WTC11 (cell line): ENCODE results near the gene ST6GALNAC3. TPM values are rescaled to one million over a fixed set of nuclear protein-coding genes. Genes with fewer than 3 reads are reported as not detected.

Experiments
- ATAC-seq: fragments of 200-7000 bp; cut with Tn5 transposase; 2 replicates; pipeline ENCODE4 v1.10.0; 2021; ENCODE audit warnings: mild to moderate bottlenecking, moderate library complexity
- CTCF ChIA-PET: fragments of 300-600 bp; sonication (Branson Sonifier 250); formaldehyde crosslinking; loops from one replicate; lab custom pipeline; 2021; ENCODE audit warnings: antibody characterized with exemption; lab: Charles Lee
- POLR2A ChIA-PET: fragments of 350-600 bp; sonication (Branson Sonifier 250); formaldehyde crosslinking; loops from one replicate; lab custom pipeline; 2021; ENCODE audit warnings: antibody characterized with exemption; lab: Charles Lee
- DNase-seq: peaks from one replicate; pipeline ENCODE4 v3.0.0; 2021; ENCODE audit warnings: low spot score
- H3K27ac Mint-ChIP-seq: 2 replicates; pipeline ENCODE4 v1.8.0; 2021; ENCODE audit warnings: mixed read lengths
- H3K27me3 Mint-ChIP-seq: 2 replicates; pipeline ENCODE4 v1.8.0; 2021; ENCODE audit warnings: low read depth, mild to moderate bottlenecking, moderate library complexity, mixed read lengths
- H3K36me3 Mint-ChIP-seq: 2 replicates; pipeline ENCODE4 v1.8.0; 2021; ENCODE audit warnings: mixed read lengths
- H3K4me1 Mint-ChIP-seq: 2 replicates; pipeline ENCODE4 v1.8.0; 2022; ENCODE audit warnings: mixed read lengths
- H3K4me3 Mint-ChIP-seq: 2 replicates; pipeline ENCODE4 v1.8.0; 2021; ENCODE audit warnings: mild to moderate bottlenecking, moderate library complexity, mixed read lengths
- H3K9me3 Mint-ChIP-seq: 2 replicates; pipeline ENCODE4 v1.8.0; 2021; ENCODE audit warnings: mixed read lengths
- CREM ChIP-seq: sonication (generic); formaldehyde crosslinking; IDR thresholded peaks from 2 replicates; pipeline ENCODE4 v1.8.1; 2022; ENCODE audit warnings: mild to moderate bottlenecking, missing genetic modification reagents, moderate library complexity
- GABPB1 ChIP-seq: sonication (generic); formaldehyde crosslinking; IDR thresholded peaks from 2 replicates; pipeline ENCODE4 v1.8.1; 2023; ENCODE audit warnings: mild to moderate bottlenecking, missing genetic modification reagents
- NFYB ChIP-seq: sonication (generic); formaldehyde crosslinking; conservative IDR thresholded peaks from 2 replicates; pipeline ENCODE4 v1.8.0; 2022; ENCODE audit warnings: low read depth, missing genetic modification reagents
- NR2C2 ChIP-seq: sonication (generic); formaldehyde crosslinking; IDR thresholded peaks from 2 replicates; pipeline ENCODE4 v1.8.0; 2022; ENCODE audit warnings: mild to moderate bottlenecking, missing genetic modification reagents
- ZNF138 ChIP-seq: sonication (generic); formaldehyde crosslinking; conservative IDR thresholded peaks from 2 replicates; pipeline ENCODE4 v1.8.1; 2022; ENCODE audit warnings: mild to moderate bottlenecking, moderate library complexity, missing genetic modification reagents
- ZNF219 ChIP-seq: sonication (generic); formaldehyde crosslinking; IDR thresholded peaks from 2 replicates; pipeline ENCODE4 v1.8.0; 2023; ENCODE audit warnings: missing genetic modification reagents, mild to moderate bottlenecking, borderline replicate concordance
- total RNA-seq: library from RNA; stranded (reverse); gene quantifications from 3 replicates; pipeline ENCODE4 v1.2.3, GENCODE V29; 2021
- TF ChIP-seq, protein P1 (sequence below): fragments of 250-450 bp; sonication (Bioruptor Pico); IDR thresholded peaks from 2 replicates; pipeline ENCODE4 v1.8.0; 2021; ENCODE audit warnings: mild to moderate bottlenecking
- TF ChIP-seq, protein P2 (sequence below): sonication (generic); formaldehyde crosslinking; IDR thresholded peaks from 2 replicates; pipeline ENCODE4 v1.8.1; 2022; ENCODE audit warnings: low read depth, mild to moderate bottlenecking, moderate library complexity, missing genetic modification reagents, borderline replicate concordance
- TF ChIP-seq, protein P3 (sequence below): sonication (generic); formaldehyde crosslinking; IDR thresholded peaks from 2 replicates; pipeline ENCODE4 v1.8.0; 2023; ENCODE audit warnings: missing genetic modification reagents
- TF ChIP-seq, protein P4 (sequence below): sonication (generic); formaldehyde crosslinking; IDR thresholded peaks from 2 replicates; pipeline ENCODE4 v1.8.1; 2023; ENCODE audit warnings: mild to moderate bottlenecking, moderate library complexity, missing genetic modification reagents
- TF ChIP-seq, protein P5 (sequence below): fragments of 250-450 bp; sonication (Bioruptor Pico); IDR thresholded peaks from 2 replicates; pipeline ENCODE4 v1.9.0; 2021; ENCODE audit warnings: mild to moderate bottlenecking
- TF ChIP-seq, protein P6 (sequence below): sonication (generic); formaldehyde crosslinking; IDR thresholded peaks from 2 replicates; pipeline ENCODE4 v1.8.0; 2022; ENCODE audit warnings: missing genetic modification reagents
- TF ChIP-seq, protein P7 (sequence below): fragments of 250-450 bp; sonication (Bioruptor Pico); IDR thresholded peaks from 2 replicates; pipeline ENCODE4 v1.9.0; 2021; ENCODE audit warnings: mild to moderate bottlenecking, borderline replicate concordance
- TF ChIP-seq, protein P8 (sequence below): sonication (generic); formaldehyde crosslinking; IDR thresholded peaks from 2 replicates; pipeline ENCODE4 v1.8.1; 2023; ENCODE audit warnings: mild to moderate bottlenecking, missing genetic modification reagents, moderate library complexity
- TF ChIP-seq, protein P9 (sequence below): sonication (generic); formaldehyde crosslinking; IDR thresholded peaks from 2 replicates; pipeline ENCODE4 v1.8.0; 2022; ENCODE audit warnings: mild to moderate bottlenecking, missing genetic modification reagents

Gene ST6GALNAC3
- total RNA-seq, 1 experiment from 2014 or later, result 11.9 TPM

DNA sequence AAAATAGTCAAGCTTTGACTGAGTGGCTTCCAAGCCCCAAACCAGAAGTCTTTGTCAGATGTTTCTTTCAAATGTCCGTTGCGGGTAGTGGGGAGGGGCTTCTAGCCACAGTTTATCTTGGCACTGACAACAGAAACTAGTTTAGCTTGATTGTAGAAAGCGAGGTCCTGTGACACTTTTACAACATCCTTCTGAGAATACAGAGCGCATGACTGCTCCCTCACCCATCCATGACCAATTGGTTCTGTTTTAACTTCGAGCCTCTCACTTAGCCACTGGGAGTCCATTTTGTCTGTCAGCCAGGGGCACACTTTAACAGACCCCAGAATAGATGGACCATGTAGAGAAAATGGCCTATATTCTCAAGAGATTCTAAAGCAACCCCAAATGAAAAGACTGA, 593.5 kb downstream of the ST6GALNAC3 start:
- ChIA-PET POLR2A (no interaction called here), CTCF (no interaction called here)
- Mint-ChIP-seq H3K27ac (no peak overlapping the region), H3K9me3 (peaks cover 5% of the 10 kb centered on the region), H3K4me3 (no peak overlapping the region), H3K27me3 (no peaks in the 10 kb centered on the region; the same call in 1 of the 2 replicates), H3K36me3 (no peaks in the 10 kb centered on the region), H3K4me1 (no peaks in the 10 kb centered on the region)
- ATAC-seq (no peak), DNase-seq (no peak)
- TF ChIP-seq, protein P1, sequence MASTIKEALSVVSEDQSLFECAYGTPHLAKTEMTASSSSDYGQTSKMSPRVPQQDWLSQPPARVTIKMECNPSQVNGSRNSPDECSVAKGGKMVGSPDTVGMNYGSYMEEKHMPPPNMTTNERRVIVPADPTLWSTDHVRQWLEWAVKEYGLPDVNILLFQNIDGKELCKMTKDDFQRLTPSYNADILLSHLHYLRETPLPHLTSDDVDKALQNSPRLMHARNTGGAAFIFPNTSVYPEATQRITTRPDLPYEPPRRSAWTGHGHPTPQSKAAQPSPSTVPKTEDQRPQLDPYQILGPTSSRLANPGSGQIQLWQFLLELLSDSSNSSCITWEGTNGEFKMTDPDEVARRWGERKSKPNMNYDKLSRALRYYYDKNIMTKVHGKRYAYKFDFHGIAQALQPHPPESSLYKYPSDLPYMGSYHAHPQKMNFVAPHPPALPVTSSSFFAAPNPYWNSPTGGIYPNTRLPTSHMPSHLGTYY (CRISPR knock-in tag), result no peak
- TF ChIP-seq, protein P2, sequence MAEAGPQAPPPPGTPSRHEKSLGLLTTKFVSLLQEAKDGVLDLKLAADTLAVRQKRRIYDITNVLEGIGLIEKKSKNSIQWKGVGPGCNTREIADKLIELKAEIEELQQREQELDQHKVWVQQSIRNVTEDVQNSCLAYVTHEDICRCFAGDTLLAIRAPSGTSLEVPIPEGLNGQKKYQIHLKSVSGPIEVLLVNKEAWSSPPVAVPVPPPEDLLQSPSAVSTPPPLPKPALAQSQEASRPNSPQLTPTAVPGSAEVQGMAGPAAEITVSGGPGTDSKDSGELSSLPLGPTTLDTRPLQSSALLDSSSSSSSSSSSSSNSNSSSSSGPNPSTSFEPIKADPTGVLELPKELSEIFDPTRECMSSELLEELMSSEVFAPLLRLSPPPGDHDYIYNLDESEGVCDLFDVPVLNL, result no peak
- TF ChIP-seq GABPB1 (no peak), ZNF219 (no peak)

DNA sequence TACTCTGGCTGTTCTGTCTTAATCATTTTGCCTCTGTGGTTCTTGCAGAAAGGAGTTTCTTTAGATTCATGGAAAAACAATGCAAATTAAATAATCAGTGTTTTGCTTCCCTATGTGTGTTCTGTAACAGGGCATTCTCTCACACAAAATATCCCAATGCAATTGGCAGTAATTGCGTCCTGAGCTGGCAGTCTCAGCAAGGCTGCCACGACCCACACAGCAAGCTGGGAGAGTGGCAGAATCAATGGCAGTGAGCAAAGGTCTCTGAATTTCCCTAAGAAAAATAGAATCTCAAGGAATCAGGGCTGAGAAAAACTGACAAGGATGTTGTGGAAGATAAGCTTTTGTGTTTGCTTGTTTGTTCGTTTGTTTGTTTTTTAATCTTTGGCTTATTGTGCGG, 594.6 kb downstream of the ST6GALNAC3 start:
- Mint-ChIP-seq H3K36me3 (no peaks in the 10 kb centered on the region), H3K27ac (no peak overlapping the region), H3K4me3 (no peak overlapping the region), H3K27me3 (no peaks in the 10 kb centered on the region; the same call in 1 of the 2 replicates), H3K4me1 (no peaks in the 10 kb centered on the region), H3K9me3 (peaks cover 5% of the 10 kb centered on the region)
- DNase-seq, result no peak
- ATAC-seq, result no peak
- TF ChIP-seq NR2C2 (CRISPR knock-in tag) (no peak), GABPB1 (no peak), CREM (no peak), ZNF138 (no peak), NFYB (CRISPR knock-in tag) (no peak)
- TF ChIP-seq, protein P3, sequence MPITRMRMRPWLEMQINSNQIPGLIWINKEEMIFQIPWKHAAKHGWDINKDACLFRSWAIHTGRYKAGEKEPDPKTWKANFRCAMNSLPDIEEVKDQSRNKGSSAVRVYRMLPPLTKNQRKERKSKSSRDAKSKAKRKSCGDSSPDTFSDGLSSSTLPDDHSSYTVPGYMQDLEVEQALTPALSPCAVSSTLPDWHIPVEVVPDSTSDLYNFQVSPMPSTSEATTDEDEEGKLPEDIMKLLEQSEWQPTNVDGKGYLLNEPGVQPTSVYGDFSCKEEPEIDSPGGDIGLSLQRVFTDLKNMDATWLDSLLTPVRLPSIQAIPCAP, result no peak
- TF ChIP-seq, protein P4, sequence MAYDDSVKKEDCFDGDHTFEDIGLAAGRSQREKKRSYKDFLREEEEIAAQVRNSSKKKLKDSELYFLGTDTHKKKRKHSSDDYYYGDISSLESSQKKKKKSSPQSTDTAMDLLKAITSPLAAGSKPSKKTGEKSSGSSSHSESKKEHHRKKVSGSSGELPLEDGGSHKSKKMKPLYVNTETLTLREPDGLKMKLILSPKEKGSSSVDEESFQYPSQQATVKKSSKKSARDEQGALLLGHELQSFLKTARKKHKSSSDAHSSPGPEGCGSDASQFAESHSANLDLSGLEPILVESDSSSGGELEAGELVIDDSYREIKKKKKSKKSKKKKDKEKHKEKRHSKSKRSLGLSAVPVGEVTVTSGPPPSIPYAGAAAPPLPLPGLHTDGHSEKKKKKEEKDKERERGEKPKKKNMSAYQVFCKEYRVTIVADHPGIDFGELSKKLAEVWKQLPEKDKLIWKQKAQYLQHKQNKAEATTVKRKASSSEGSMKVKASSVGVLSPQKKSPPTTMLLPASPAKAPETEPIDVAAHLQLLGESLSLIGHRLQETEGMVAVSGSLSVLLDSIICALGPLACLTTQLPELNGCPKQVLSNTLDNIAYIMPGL, result no peak
- TF ChIP-seq, protein P5, sequence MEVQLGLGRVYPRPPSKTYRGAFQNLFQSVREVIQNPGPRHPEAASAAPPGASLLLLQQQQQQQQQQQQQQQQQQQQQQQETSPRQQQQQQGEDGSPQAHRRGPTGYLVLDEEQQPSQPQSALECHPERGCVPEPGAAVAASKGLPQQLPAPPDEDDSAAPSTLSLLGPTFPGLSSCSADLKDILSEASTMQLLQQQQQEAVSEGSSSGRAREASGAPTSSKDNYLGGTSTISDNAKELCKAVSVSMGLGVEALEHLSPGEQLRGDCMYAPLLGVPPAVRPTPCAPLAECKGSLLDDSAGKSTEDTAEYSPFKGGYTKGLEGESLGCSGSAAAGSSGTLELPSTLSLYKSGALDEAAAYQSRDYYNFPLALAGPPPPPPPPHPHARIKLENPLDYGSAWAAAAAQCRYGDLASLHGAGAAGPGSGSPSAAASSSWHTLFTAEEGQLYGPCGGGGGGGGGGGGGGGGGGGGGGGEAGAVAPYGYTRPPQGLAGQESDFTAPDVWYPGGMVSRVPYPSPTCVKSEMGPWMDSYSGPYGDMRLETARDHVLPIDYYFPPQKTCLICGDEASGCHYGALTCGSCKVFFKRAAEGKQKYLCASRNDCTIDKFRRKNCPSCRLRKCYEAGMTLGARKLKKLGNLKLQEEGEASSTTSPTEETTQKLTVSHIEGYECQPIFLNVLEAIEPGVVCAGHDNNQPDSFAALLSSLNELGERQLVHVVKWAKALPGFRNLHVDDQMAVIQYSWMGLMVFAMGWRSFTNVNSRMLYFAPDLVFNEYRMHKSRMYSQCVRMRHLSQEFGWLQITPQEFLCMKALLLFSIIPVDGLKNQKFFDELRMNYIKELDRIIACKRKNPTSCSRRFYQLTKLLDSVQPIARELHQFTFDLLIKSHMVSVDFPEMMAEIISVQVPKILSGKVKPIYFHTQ, result no peak
- TF ChIP-seq, protein P6, sequence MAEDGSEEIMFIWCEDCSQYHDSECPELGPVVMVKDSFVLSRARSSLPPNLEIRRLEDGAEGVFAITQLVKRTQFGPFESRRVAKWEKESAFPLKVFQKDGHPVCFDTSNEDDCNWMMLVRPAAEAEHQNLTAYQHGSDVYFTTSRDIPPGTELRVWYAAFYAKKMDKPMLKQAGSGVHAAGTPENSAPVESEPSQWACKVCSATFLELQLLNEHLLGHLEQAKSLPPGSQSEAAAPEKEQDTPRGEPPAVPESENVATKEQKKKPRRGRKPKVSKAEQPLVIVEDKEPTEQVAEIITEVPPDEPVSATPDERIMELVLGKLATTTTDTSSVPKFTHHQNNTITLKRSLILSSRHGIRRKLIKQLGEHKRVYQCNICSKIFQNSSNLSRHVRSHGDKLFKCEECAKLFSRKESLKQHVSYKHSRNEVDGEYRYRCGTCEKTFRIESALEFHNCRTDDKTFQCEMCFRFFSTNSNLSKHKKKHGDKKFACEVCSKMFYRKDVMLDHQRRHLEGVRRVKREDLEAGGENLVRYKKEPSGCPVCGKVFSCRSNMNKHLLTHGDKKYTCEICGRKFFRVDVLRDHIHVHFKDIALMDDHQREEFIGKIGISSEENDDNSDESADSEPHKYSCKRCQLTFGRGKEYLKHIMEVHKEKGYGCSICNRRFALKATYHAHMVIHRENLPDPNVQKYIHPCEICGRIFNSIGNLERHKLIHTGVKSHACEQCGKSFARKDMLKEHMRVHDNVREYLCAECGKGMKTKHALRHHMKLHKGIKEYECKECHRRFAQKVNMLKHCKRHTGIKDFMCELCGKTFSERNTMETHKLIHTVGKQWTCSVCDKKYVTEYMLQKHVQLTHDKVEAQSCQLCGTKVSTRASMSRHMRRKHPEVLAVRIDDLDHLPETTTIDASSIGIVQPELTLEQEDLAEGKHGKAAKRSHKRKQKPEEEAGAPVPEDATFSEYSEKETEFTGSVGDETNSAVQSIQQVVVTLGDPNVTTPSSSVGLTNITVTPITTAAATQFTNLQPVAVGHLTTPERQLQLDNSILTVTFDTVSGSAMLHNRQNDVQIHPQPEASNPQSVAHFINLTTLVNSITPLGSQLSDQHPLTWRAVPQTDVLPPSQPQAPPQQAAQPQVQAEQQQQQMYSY, result no peak
- TF ChIP-seq, protein P7, sequence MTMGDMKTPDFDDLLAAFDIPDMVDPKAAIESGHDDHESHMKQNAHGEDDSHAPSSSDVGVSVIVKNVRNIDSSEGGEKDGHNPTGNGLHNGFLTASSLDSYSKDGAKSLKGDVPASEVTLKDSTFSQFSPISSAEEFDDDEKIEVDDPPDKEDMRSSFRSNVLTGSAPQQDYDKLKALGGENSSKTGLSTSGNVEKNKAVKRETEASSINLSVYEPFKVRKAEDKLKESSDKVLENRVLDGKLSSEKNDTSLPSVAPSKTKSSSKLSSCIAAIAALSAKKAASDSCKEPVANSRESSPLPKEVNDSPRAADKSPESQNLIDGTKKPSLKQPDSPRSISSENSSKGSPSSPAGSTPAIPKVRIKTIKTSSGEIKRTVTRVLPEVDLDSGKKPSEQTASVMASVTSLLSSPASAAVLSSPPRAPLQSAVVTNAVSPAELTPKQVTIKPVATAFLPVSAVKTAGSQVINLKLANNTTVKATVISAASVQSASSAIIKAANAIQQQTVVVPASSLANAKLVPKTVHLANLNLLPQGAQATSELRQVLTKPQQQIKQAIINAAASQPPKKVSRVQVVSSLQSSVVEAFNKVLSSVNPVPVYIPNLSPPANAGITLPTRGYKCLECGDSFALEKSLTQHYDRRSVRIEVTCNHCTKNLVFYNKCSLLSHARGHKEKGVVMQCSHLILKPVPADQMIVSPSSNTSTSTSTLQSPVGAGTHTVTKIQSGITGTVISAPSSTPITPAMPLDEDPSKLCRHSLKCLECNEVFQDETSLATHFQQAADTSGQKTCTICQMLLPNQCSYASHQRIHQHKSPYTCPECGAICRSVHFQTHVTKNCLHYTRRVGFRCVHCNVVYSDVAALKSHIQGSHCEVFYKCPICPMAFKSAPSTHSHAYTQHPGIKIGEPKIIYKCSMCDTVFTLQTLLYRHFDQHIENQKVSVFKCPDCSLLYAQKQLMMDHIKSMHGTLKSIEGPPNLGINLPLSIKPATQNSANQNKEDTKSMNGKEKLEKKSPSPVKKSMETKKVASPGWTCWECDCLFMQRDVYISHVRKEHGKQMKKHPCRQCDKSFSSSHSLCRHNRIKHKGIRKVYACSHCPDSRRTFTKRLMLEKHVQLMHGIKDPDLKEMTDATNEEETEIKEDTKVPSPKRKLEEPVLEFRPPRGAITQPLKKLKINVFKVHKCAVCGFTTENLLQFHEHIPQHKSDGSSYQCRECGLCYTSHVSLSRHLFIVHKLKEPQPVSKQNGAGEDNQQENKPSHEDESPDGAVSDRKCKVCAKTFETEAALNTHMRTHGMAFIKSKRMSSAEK (CRISPR knock-in tag), result no peak
- TF ChIP-seq, protein P8, sequence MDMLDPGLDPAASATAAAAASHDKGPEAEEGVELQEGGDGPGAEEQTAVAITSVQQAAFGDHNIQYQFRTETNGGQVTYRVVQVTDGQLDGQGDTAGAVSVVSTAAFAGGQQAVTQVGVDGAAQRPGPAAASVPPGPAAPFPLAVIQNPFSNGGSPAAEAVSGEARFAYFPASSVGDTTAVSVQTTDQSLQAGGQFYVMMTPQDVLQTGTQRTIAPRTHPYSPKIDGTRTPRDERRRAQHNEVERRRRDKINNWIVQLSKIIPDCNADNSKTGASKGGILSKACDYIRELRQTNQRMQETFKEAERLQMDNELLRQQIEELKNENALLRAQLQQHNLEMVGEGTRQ (CRISPR knock-in tag), result no peak
- TF ChIP-seq, protein P9, sequence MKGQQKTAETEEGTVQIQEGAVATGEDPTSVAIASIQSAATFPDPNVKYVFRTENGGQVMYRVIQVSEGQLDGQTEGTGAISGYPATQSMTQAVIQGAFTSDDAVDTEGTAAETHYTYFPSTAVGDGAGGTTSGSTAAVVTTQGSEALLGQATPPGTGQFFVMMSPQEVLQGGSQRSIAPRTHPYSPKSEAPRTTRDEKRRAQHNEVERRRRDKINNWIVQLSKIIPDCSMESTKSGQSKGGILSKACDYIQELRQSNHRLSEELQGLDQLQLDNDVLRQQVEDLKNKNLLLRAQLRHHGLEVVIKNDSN (CRISPR knock-in tag), result no peak
- ChIA-PET CTCF (no interaction called here), POLR2A (no interaction called here)
